ENCODE results near the gene DLG2.

DLG2 gene

DNA sequence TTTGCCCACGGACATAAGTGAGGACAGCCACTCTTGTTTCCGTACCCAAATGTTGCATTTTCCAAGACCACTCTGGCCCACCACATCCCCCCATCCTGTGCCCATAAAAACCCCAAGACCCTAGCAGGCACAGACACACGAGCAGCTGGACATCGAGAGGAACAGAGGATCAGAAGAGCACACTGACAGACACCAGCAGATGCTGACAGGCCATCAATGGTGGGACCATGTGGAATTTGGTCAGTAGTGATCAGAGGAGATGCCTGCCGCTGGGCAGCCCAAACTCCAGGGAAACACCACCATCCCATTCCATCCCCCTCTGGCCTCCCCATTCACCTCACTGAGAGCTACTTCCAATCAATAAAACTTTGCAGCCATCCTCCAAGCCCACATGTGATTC lies 87.0 kb downstream of the DLG2 start:
- Mint-ChIP-seq H3K4me1 (no peaks in the 10 kb centered on the region), H3K27me3 (no peaks in the 10 kb centered on the region), H3K4me3 (no peak overlapping the region), H3K9me3 (peaks cover 5% of the 10 kb centered on the region), H3K27ac (no peak overlapping the region), H3K36me3 (no peaks in the 10 kb centered on the region)

DNA sequence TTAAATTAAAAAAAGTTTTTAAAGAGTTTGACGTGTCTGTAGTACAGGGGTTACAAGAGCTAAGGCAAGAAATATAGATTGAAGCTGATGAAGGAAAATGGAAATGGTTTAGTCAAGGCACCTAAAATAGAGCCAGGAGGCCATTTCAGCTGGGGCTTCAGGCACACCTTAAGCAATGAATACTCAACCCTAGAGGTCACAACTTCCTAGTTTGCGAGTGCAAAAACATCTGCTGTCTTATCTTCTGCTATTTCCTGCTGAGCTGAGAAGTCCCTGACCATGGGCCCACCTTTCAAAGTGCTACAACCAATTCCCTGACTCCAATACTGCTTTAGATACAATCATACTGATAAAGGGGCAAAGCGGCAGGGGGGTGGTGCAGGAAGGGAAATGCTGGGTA lies 87.4 kb downstream of the DLG2 start:
- peaks cover 3% of the 10 kb centered on the region for H3K36me3 Mint-ChIP-seq
- no peak overlapping the region for H3K4me3 Mint-ChIP-seq
- H3K27me3 Mint-ChIP-seq, result no peaks in the 10 kb centered on the region
- H3K9me3 Mint-ChIP-seq, result peaks cover 5% of the 10 kb centered on the region
- H3K4me1 Mint-ChIP-seq, result no peaks in the 10 kb centered on the region
- no peak overlapping the region for H3K27ac Mint-ChIP-seq

- Mint-ChIP-seq H3K4me3 (no peak overlapping the region), H3K27me3 (no peaks in the 10 kb centered on the region), H3K27ac (no peak overlapping the region), H3K9me3 (peaks cover 5% of the 10 kb centered on the region), H3K36me3 (peaks cover 3% of the 10 kb centered on the region), H3K4me1 (no peaks in the 10 kb centered on the region)
These were observed 88.0 kb downstream of the DLG2 start for GRCh38 chr11:85539029-85539689.

GRCh38 chr11:85536438-85536837 lies 90.7 kb downstream of the DLG2 start:
- Mint-ChIP-seq H3K27me3 (no peaks in the 10 kb centered on the region), H3K27ac (no peak overlapping the region), H3K9me3 (peaks cover 5% of the 10 kb centered on the region), H3K36me3 (peaks cover 3% of the 10 kb centered on the region), H3K4me1 (no peaks in the 10 kb centered on the region), H3K4me3 (no peak overlapping the region)

DNA sequence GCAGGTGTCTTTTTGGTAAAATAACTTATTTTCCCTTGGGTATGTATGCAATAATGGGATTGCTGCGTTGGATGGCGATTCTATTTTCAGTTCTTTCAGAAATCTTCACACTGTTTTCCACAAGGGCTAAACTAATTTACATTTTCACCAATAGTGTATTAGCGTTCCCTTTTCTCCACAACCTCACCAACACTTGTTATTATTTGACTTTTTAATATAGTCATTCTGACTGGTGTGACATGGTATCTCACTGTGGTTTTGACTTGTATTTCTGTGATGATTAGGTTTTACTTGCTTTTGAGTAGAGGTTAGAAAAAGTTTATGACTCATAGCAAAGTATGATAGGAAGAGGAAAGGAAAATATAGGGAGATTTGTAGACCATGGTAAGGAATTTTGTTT lies 92.3 kb downstream of the DLG2 start:
- peaks cover 6% of the 10 kb centered on the region for H3K9me3 Mint-ChIP-seq
- no peaks in the 10 kb centered on the region for H3K27me3 Mint-ChIP-seq
- peaks cover 3% of the 10 kb centered on the region for H3K36me3 Mint-ChIP-seq
- H3K4me3 Mint-ChIP-seq, result no peak overlapping the region
- no peaks in the 10 kb centered on the region for H3K4me1 Mint-ChIP-seq
- no peak overlapping the region for H3K27ac Mint-ChIP-seq

DNA sequence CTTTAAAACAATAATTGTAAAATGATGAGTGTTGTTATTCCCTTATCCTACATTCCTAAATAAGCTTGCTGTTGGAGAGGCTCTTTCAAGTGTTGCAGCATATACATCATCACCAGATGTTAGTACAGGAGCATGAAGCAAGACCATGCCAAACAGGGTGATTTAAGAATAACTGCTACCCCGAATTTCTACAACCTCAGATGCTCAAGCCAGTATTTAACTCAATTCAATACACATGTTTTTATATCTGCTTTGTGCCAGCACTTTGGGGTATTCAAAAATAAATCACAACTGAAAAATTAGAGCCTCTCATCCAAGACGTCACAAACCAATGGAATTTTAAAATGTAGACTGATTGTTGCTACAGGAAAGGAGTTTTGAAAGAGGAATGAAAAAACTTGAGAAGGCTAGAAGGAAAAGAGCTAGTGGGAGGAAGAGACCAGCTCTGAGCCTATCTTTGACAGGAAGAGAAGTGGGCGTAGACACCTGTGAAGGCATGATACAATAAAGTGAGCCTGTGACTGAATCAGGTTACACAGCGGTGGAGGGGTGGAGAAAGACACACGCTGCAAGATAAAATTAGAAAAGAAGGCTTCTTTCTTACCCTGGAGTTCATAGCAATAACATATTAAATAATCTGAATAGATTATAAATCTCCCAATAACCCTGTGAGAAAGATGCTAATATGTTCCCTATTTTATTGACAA lies 95.8 kb downstream of the DLG2 start:
- Mint-ChIP-seq H3K9me3 (peaks cover 10% of the 10 kb centered on the region), H3K36me3 (peaks cover 3% of the 10 kb centered on the region), H3K27me3 (peaks cover 1% of the 10 kb centered on the region), H3K27ac (no peak overlapping the region), H3K4me3 (no peak overlapping the region), H3K4me1 (no peaks in the 10 kb centered on the region)

GRCh38 chr11:85530634-85531033 lies 96.5 kb downstream of the DLG2 start:
- H3K36me3 Mint-ChIP-seq, result peaks cover 3% of the 10 kb centered on the region
- H3K9me3 Mint-ChIP-seq, result peaks cover 10% of the 10 kb centered on the region
- no peak overlapping the region for H3K27ac Mint-ChIP-seq
- peaks cover 1% of the 10 kb centered on the region for H3K27me3 Mint-ChIP-seq
- H3K4me3 Mint-ChIP-seq, result no peak overlapping the region
- H3K4me1 Mint-ChIP-seq, result no peaks in the 10 kb centered on the region

DNA sequence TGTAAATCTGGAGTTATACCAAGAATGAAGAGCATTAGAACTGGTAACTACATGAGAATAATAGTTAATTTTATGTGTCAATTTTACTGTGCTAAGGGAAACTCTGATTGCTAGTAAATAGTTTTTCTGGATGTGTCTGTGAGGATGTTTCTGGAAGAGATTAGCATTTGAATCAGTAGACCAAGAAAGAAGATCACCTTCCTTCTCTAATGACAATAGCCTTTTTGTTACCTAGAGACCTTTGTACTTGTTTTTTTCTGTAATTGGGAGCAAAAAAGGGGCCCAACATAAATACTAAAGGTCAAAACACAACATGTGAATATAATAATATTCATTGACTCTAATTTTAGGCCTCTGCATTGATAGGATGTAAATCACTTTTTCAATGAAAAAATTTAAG lies 100.6 kb downstream of the DLG2 start:
- Mint-ChIP-seq H3K36me3 (peaks cover 10% of the 10 kb centered on the region), H3K9me3 (peaks cover 19% of the 10 kb centered on the region), H3K4me1 (no peaks in the 10 kb centered on the region), H3K27me3 (peaks cover 1% of the 10 kb centered on the region), H3K4me3 (no peak overlapping the region), H3K27ac (no peak overlapping the region)

- Mint-ChIP-seq H3K27me3 (peaks cover 1% of the 10 kb centered on the region), H3K4me1 (no peaks in the 10 kb centered on the region), H3K4me3 (no peak overlapping the region), H3K36me3 (peaks cover 11% of the 10 kb centered on the region), H3K9me3 (peaks cover 19% of the 10 kb centered on the region), H3K27ac (no peak overlapping the region)
These were observed 101.5 kb downstream of the DLG2 start for GRCh38 chr11:85525686-85526085.

DNA sequence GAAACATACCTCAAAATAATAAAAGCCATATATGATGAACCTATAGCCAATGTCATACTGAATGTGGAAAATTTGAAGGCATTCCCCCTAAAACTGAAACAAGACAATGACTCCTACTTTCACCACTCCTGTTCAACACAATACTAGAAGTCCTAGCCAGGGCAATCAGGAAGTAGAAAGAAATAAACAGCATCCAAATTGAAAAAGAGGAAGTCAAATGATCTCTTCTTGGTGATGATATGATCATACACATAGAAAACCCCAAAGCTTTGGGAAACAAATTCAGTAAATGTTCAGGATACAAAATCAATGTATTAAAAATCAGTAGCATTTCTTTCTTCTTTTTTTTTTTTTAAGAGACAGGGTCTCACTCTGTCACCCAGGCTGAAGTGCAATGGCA lies 109.9 kb downstream of the DLG2 start:
- H3K9me3 Mint-ChIP-seq, result no peaks in the 10 kb centered on the region
- no peak overlapping the region for H3K4me3 Mint-ChIP-seq
- H3K36me3 Mint-ChIP-seq, result peaks cover 9% of the 10 kb centered on the region
- no peaks in the 10 kb centered on the region for H3K4me1 Mint-ChIP-seq
- no peaks in the 10 kb centered on the region for H3K27me3 Mint-ChIP-seq
- H3K27ac Mint-ChIP-seq, result no peak overlapping the region

GRCh38 chr11:85495918-85496317 lies 131.2 kb downstream of the DLG2 start:
- peaks cover 2% of the 10 kb centered on the region for H3K36me3 Mint-ChIP-seq
- peaks cover 22% of the 10 kb centered on the region for H3K9me3 Mint-ChIP-seq
- H3K27me3 Mint-ChIP-seq, result no peaks in the 10 kb centered on the region
- no peak overlapping the region for H3K27ac Mint-ChIP-seq
- H3K4me1 Mint-ChIP-seq, result no peaks in the 10 kb centered on the region
- H3K4me3 Mint-ChIP-seq, result no peak overlapping the region

GRCh38 chr11:85494396-85494795 lies 132.7 kb downstream of the DLG2 start:
- peaks cover 2% of the 10 kb centered on the region for H3K36me3 Mint-ChIP-seq
- H3K9me3 Mint-ChIP-seq, result peaks cover 22% of the 10 kb centered on the region
- no peaks in the 10 kb centered on the region for H3K27me3 Mint-ChIP-seq
- no peak overlapping the region for H3K27ac Mint-ChIP-seq
- no peak overlapping the region for H3K4me3 Mint-ChIP-seq
- no peaks in the 10 kb centered on the region for H3K4me1 Mint-ChIP-seq

- Mint-ChIP-seq H3K27ac (no peak overlapping the region), H3K27me3 (no peaks in the 10 kb centered on the region), H3K9me3 (peaks cover 17% of the 10 kb centered on the region), H3K36me3 (peaks cover 8% of the 10 kb centered on the region), H3K4me3 (no peak overlapping the region), H3K4me1 (no peaks in the 10 kb centered on the region)
These were observed 141.2 kb downstream of the DLG2 start for GRCh38 chr11:85485902-85486301.

- Mint-ChIP-seq H3K4me1 (no peaks in the 10 kb centered on the region), H3K27me3 (no peaks in the 10 kb centered on the region), H3K9me3 (peaks cover 12% of the 10 kb centered on the region), H3K4me3 (no peak overlapping the region), H3K27ac (no peak overlapping the region), H3K36me3 (peaks cover 16% of the 10 kb centered on the region)
These were observed 143.3 kb downstream of the DLG2 start for GRCh38 chr11:85483861-85484260.

- H3K36me3 Mint-ChIP-seq, result peaks cover 12% of the 10 kb centered on the region
- no peak overlapping the region for H3K27ac Mint-ChIP-seq
- no peaks in the 10 kb centered on the region for H3K27me3 Mint-ChIP-seq
- peaks cover 1% of the 10 kb centered on the region for H3K9me3 Mint-ChIP-seq
- no peaks in the 10 kb centered on the region for H3K4me1 Mint-ChIP-seq
- no peak overlapping the region for H3K4me3 Mint-ChIP-seq
These were observed 145.3 kb downstream of the DLG2 start for GRCh38 chr11:85481862-85482261.

GRCh38 chr11:85475660-85476517 lies 151.3 kb downstream of the DLG2 start:
- H3K27ac Mint-ChIP-seq, result no peak overlapping the region
- peaks cover 10% of the 10 kb centered on the region for H3K36me3 Mint-ChIP-seq
- no peaks in the 10 kb centered on the region for H3K4me1 Mint-ChIP-seq
- no peak overlapping the region for H3K4me3 Mint-ChIP-seq
- no peaks in the 10 kb centered on the region for H3K27me3 Mint-ChIP-seq
- H3K9me3 Mint-ChIP-seq, result peaks cover 6% of the 10 kb centered on the region

Data from activated naive CD4-positive, alpha-beta T cell treated with anti-CD3 and anti-CD28 coated beads, Interleukin-2, amount 50 U/mL, for 24 hours (primary cell).